ENCODE results near the gene ZNF385C. TPM values are rescaled to one million over a fixed set of nuclear protein-coding genes. Genes with fewer than 3 reads are reported as not detected.
"Not testable (repeated sequence)": the region's sequence is repeated elsewhere in the genome, so short reads cannot be mapped to it uniquely, and the experiment has no call there.

The ZNF385C gene
- total and polyA plus RNA-seq, 12 donors = 0.07 to 0.16 (median 0.11) TPM; not detected in 6

- no peak for DNase-seq
- Histone ChIP-seq H3K9me3 (replicated peaks in 1 of 3) (no peaks in the 10 kb centered on the region), H3K27ac (no peak overlapping the region), H3K4me1 (replicated peaks in 1 of 2) (peaks cover 4 to 23% of the 10 kb centered on the region in 2 donors), H3K4me3 (no peak overlapping the region), H3K36me3 (replicated peaks in 1 of 2) (peaks cover 0 to 27% of the 10 kb centered on the region in 2 donors), H3K27me3 (no peaks in the 10 kb centered on the region)
- 89 to 97% (median 93%) methylated on average over 3 of the region's 3 CpGs for WGBS, 4 donors
- intact Hi-C loops (cut with DNase I) = loop anchor here (5.0 kb wide), 2 partner anchors 86 to 91 kb away; partner anchors contain the start of gene DHX58 (in 1 of the 2)
- TF ChIP-seq POLR2A (IDR thresholded peaks at IDR 0.05) = no peak
- TF ChIP-seq, protein P1, sequence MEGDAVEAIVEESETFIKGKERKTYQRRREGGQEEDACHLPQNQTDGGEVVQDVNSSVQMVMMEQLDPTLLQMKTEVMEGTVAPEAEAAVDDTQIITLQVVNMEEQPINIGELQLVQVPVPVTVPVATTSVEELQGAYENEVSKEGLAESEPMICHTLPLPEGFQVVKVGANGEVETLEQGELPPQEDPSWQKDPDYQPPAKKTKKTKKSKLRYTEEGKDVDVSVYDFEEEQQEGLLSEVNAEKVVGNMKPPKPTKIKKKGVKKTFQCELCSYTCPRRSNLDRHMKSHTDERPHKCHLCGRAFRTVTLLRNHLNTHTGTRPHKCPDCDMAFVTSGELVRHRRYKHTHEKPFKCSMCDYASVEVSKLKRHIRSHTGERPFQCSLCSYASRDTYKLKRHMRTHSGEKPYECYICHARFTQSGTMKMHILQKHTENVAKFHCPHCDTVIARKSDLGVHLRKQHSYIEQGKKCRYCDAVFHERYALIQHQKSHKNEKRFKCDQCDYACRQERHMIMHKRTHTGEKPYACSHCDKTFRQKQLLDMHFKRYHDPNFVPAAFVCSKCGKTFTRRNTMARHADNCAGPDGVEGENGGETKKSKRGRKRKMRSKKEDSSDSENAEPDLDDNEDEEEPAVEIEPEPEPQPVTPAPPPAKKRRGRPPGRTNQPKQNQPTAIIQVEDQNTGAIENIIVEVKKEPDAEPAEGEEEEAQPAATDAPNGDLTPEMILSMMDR (IDR thresholded peaks at IDR 0.05) = no peak
These were observed 72.3 kb downstream of the ZNF385C start for GRCh38 chr17:42025936-42026335.

GRCh38 chr17:42025191-42025579, 73.1 kb downstream of the ZNF385C start:
- intact Hi-C loops (cut with DNase I) = loop anchor here (5.0 kb wide), 2 partner anchors 87 to 92 kb away; partner anchors contain the start of gene DHX58 (in 1 of the 2)
- 42 to 78% (median 60%) methylated on average over 7 to 8 of the region's 8 CpGs for WGBS, 4 donors
- DNase-seq = peak in 1 of 7 donors; percentile 18

DNA sequence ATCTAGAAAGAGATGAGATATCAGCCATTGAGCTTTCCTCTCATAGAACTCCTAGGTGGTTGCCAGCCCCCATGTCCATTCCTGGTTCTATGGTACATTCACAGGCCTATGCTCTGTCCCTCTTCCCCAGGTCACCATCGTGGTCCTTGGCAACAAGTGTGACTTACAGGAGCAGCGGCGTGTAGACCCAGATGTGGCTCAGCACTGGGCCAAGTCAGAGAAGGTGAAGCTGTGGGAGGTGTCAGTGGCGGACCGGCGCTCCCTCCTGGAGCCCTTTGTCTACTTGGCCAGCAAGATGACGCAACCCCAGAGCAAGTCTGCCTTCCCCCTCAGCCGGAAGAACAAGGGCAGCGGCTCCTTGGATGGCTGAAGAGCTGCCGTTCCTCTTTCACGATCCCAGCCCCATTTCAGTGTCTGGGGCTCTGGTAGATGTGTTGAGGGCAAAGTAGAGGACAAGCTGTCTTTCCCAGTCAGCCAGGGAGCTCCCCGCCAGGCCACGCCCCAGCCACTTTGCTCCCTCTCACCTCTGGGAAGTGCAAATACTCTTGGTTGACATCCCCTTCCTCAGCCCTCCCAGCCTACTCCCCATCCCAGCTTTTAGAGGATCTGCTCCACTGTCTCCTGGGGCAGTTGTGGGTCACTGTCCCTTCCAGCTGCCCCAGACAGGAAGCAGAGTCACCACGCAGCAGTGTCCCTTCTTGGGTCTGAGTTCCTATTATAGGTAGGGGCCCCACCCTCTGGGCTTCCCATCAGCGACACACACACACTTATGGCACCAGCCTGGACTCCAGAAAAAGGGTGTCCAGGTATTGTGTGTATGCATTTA, 74.5 kb downstream of the ZNF385C start:
- Histone ChIP-seq H3K27ac (peak overlapping the region in 4 of 5 donors; percentile 21 to 74 (median 42)), H3K9me3 (replicated peaks in 1 of 3) (no peaks in the 10 kb centered on the region), H3K4me1 (replicated peaks in 1 of 2) (peaks cover 9 to 28% of the 10 kb centered on the region in 2 donors), H3K4me3 (no peak overlapping the region), H3K36me3 (replicated peaks in 1 of 2) (peaks cover 0 to 27% of the 10 kb centered on the region in 2 donors), H3K27me3 (no peaks in the 10 kb centered on the region)
- TF ChIP-seq, protein P1 (IDR thresholded peaks at IDR 0.05) = no peak
- TF ChIP-seq POLR2A (IDR thresholded peaks at IDR 0.05) = no peak
- WGBS, 4 donors = 73 to 85% (median 75%) methylated on average over 10 to 15 of the region's 15 CpGs
- peak in 6 of 7 donors; percentile 23 to 61 (median 46) for DNase-seq
- intact Hi-C loops (cut with DNase I) = no loop called here

More at GRCh38 chr17:42025191-42025579, 73.1 kb downstream of the ZNF385C start:
- no peaks in the 10 kb centered on the region for H3K9me3 ChIP-seq (replicated peaks in 1 of 3)
- no peak overlapping the region for H3K4me3 ChIP-seq
- peak overlapping the region in 2 of 5 donors; percentile 60 to 67 for H3K27ac ChIP-seq
- TF ChIP-seq, protein P1 (IDR thresholded peaks at IDR 0.05) = peak in 1 of 6 experiments; percentile 12
- no peak for TF ChIP-seq POLR2A (IDR thresholded peaks at IDR 0.05)
- H3K36me3 ChIP-seq (replicated peaks in 1 of 2) = peaks cover 0 to 27% of the 10 kb centered on the region in 2 donors
- H3K27me3 ChIP-seq = no peaks in the 10 kb centered on the region
- peaks cover 9 to 28% of the 10 kb centered on the region in 2 donors for H3K4me1 ChIP-seq (replicated peaks in 1 of 2)

DNA sequence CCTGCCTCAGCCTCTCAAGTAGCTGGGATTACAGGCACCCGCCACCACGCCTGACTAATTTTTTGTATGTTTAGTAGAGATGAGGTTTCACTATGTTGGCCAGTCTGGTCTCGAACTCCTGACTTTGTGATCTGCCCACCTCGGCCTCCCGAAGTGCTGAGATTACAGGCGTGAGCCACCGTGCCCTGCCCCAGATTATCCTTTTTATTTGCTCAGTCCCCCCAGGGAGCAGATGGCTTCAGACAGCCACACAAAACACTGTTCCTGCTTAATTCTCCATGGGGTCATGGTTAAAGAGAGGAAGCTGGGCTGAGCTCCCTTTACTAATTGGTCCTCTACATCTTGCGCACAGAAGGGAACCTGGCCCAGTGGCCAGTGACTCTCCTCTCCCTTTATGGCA, 77.4 kb downstream of the ZNF385C start:
- H3K27ac ChIP-seq = peak overlapping the region in 2 of 5 donors; percentile 67 to 79
- WGBS, 4 donors = 69 to 80% (median 71%) methylated on average over 7 to 8 of the region's 8 CpGs
- H3K9me3 ChIP-seq (replicated peaks in 1 of 3); H3K27me3 ChIP-seq; intact Hi-C loops (cut with DNase I); DNase-seq: not testable (repeated sequence)
- H3K4me1 ChIP-seq (replicated peaks in 1 of 2) = peaks cover 16 to 42% of the 10 kb centered on the region in 2 donors
- H3K4me3 ChIP-seq = peak overlapping the region in 1 of 4 donors; percentile 94
- H3K36me3 ChIP-seq (replicated peaks in 1 of 2) = peaks cover 0 to 27% of the 10 kb centered on the region in 2 donors
